Stimulated activated memory B cell treated with anti-CD40 and anti-IgM and Interleukin-4, amounts not matched to agents 10 μg/mL and 1 μg/mL and 100 μg/mL, for 72 hours (primary cell): Measurements from ENCODE around the gene MOSMO.
"Not testable (repeated sequence)": the region's sequence is repeated elsewhere in the genome, so short reads cannot be mapped to it uniquely, and the experiment has no call there.

Experiments used
- ATAC-seq: fragments of 150-1000 bp; cut with Tn5 transposase; 2 replicates; pipeline ENCODE4 v1.10.0; 2021
- H3K27ac Mint-ChIP-seq: one replicate; pipeline ENCODE4 v1.8.0; 2022; ENCODE audit warnings: mild to moderate bottlenecking, mixed read lengths
- H3K27me3 Mint-ChIP-seq: one replicate; pipeline ENCODE4 v1.8.0; 2022; ENCODE audit warnings: mixed read lengths
- H3K36me3 Mint-ChIP-seq: one replicate; pipeline ENCODE4 v1.8.0; 2022; ENCODE audit warnings: mixed read lengths
- H3K4me1 Mint-ChIP-seq: one replicate; pipeline ENCODE4 v1.8.0; 2022; ENCODE audit warnings: mixed read lengths
- H3K4me3 Mint-ChIP-seq: one replicate; pipeline ENCODE4 v1.8.0; 2022; ENCODE audit warnings: mild to moderate bottlenecking, moderate library complexity, mixed read lengths
- H3K9me3 Mint-ChIP-seq: one replicate; pipeline ENCODE4 v1.8.0; 2022; ENCODE audit warnings: mixed read lengths

The MOSMO gene

GRCh38 chr16:22014271-22014873, 6.5 kb downstream of the MOSMO start:
- no peak overlapping the region for H3K27ac Mint-ChIP-seq
- ATAC-seq: peak; percentile 93
- peaks cover 6% of the 10 kb centered on the region for H3K36me3 Mint-ChIP-seq
- no peaks in the 10 kb centered on the region for H3K9me3 Mint-ChIP-seq
- no peak overlapping the region for H3K4me3 Mint-ChIP-seq
- H3K27me3 Mint-ChIP-seq: no peaks in the 10 kb centered on the region
- peaks cover 66% of the 10 kb centered on the region for H3K4me1 Mint-ChIP-seq

GRCh38 chr16:22016927-22017326, 9.0 kb downstream of the MOSMO start:
- no peaks in the 10 kb centered on the region for H3K9me3 Mint-ChIP-seq
- H3K4me3 Mint-ChIP-seq: no peak overlapping the region
- no peaks in the 10 kb centered on the region for H3K27me3 Mint-ChIP-seq
- H3K4me1 Mint-ChIP-seq: peaks cover 46% of the 10 kb centered on the region
- no peak for ATAC-seq
- H3K36me3 Mint-ChIP-seq: no peaks in the 10 kb centered on the region
- no peak overlapping the region for H3K27ac Mint-ChIP-seq

GRCh38 chr16:22018559-22018958, 10.6 kb downstream of the MOSMO start:
- Mint-ChIP-seq H3K4me1 (peaks cover 34% of the 10 kb centered on the region), H3K4me3 (no peak overlapping the region), H3K27ac (no peak overlapping the region), H3K27me3 (no peaks in the 10 kb centered on the region), H3K9me3 (no peaks in the 10 kb centered on the region), H3K36me3 (no peaks in the 10 kb centered on the region)
- no peak for ATAC-seq

DNA sequence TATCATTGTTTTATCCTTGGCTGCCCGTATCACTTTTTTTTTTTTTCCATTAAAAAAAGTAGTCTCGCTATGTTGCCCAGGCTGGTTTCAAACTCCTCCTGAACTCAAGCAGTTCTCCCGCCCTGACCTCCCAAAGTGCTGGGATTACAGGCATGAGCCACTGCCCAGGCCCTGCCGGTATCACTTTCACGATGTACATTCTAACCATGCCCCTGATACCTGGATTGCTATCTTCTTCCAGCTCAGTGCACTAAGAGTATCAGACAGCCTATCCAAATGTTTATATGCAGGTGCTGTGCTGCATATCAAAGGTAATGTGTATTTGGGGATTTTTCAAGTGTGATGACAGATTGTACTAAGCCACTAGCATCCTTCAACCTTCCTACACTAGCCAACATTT, 14.2 kb downstream of the MOSMO start:
- H3K27me3 Mint-ChIP-seq: no peaks in the 10 kb centered on the region
- peaks cover 25% of the 10 kb centered on the region for H3K4me1 Mint-ChIP-seq
- no peaks in the 10 kb centered on the region for H3K36me3 Mint-ChIP-seq
- H3K9me3 Mint-ChIP-seq: no peaks in the 10 kb centered on the region
- no peak overlapping the region for H3K4me3 Mint-ChIP-seq
- ATAC-seq: no peak
- no peak overlapping the region for H3K27ac Mint-ChIP-seq

GRCh38 chr16:22023505-22023904, 15.6 kb downstream of the MOSMO start:
- no peak overlapping the region for H3K4me3 Mint-ChIP-seq
- ATAC-seq: no peak
- peaks cover 33% of the 10 kb centered on the region for H3K4me1 Mint-ChIP-seq
- no peaks in the 10 kb centered on the region for H3K27me3 Mint-ChIP-seq
- H3K36me3 Mint-ChIP-seq: peaks cover 2% of the 10 kb centered on the region
- no peaks in the 10 kb centered on the region for H3K9me3 Mint-ChIP-seq
- H3K27ac Mint-ChIP-seq: no peak overlapping the region

GRCh38 chr16:22024785-22025184, 16.9 kb downstream of the MOSMO start:
- ATAC-seq, H3K9me3 Mint-ChIP-seq, H3K4me3 Mint-ChIP-seq, H3K36me3 Mint-ChIP-seq, H3K27me3 Mint-ChIP-seq, H3K27ac Mint-ChIP-seq: not testable (repeated sequence)
- peaks cover 36% of the 10 kb centered on the region for H3K4me1 Mint-ChIP-seq

GRCh38 chr16:22027633-22028032, 19.7 kb downstream of the MOSMO start:
- no peak for ATAC-seq
- no peak overlapping the region for H3K4me3 Mint-ChIP-seq
- H3K9me3 Mint-ChIP-seq: no peaks in the 10 kb centered on the region
- peaks cover 38% of the 10 kb centered on the region for H3K4me1 Mint-ChIP-seq
- H3K27me3 Mint-ChIP-seq: no peaks in the 10 kb centered on the region
- peaks cover 37% of the 10 kb centered on the region for H3K36me3 Mint-ChIP-seq
- no peak overlapping the region for H3K27ac Mint-ChIP-seq

- no peaks in the 10 kb centered on the region for H3K9me3 Mint-ChIP-seq
- H3K4me3 Mint-ChIP-seq: no peak overlapping the region
- peaks cover 40% of the 10 kb centered on the region for H3K4me1 Mint-ChIP-seq
- no peak overlapping the region for H3K27ac Mint-ChIP-seq
- H3K27me3 Mint-ChIP-seq: no peaks in the 10 kb centered on the region
- peaks cover 42% of the 10 kb centered on the region for H3K36me3 Mint-ChIP-seq
- ATAC-seq: no peak
These were observed 21.7 kb downstream of the MOSMO start for GRCh38 chr16:22029632-22030031.

DNA sequence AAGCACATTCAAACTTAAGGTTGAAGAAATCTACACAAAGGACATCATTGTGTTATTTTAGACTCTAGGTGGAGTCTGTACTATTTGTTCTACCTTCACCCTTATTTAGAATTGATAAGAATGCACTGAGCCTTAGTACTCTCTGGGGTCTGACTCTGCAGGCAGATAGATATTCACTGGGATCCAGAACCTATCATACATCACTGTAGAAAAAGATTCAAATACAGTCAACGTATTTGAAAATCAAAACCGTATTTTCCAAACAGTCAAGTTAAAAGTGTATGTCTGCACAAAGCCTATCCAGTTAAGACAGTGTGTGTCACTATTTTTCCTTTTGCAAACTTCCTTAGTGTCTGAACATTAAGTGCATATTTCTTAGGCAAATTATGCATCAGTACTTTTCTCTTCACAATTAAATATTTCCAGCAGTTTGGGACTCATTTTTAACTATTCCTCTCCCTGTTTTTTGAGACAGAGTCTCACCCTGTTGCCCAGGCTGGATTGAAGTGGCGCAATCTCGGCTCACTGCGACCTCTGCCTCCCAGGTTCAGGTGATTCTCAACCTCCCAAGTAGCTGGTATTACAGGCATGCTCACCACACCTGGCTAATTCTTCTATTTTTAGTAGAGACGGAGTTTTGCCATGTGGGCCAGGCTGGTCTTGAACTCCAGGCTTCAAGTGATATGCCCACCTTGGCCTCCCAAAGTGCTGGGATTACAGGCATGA, 22.3 kb downstream of the MOSMO start:
- Mint-ChIP-seq H3K27me3 (no peaks in the 10 kb centered on the region), H3K4me1 (peaks cover 46% of the 10 kb centered on the region), H3K9me3 (no peaks in the 10 kb centered on the region), H3K36me3 (peaks cover 42% of the 10 kb centered on the region), H3K4me3 (no peak overlapping the region), H3K27ac (no peak overlapping the region)
- ATAC-seq: no peak

DNA sequence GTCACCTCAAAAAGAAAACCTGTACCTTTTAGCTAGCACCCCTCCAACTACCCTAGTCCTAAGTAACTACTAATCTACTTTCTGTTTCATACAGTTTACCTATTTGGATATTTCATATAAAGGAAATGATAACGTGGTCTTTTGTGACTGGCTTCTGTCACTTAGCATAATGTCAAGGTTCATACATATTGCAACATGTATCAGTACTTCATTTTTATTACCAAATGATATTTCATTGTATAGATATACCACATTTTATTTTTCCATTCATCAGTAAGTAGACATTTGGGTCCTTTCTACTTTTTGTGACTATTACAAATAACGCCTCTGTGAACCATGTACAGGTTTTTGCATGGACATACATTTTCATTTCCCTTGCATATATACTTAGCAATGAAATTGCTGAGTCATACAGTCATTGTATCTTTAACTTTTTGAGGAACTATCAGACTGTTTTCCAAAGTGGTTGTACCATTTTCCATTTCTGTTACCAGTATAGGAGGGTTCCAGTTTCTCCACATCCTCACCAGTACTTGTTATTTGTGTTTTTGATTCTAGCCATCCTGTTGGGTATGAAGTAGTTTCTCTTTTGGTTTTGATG, 23.7 kb downstream of the MOSMO start:
- Mint-ChIP-seq H3K4me1 (peaks cover 40% of the 10 kb centered on the region), H3K27ac (no peak overlapping the region), H3K4me3 (no peak overlapping the region), H3K9me3 (no peaks in the 10 kb centered on the region), H3K27me3 (no peaks in the 10 kb centered on the region), H3K36me3 (peaks cover 43% of the 10 kb centered on the region)
- ATAC-seq: no peak

DNA sequence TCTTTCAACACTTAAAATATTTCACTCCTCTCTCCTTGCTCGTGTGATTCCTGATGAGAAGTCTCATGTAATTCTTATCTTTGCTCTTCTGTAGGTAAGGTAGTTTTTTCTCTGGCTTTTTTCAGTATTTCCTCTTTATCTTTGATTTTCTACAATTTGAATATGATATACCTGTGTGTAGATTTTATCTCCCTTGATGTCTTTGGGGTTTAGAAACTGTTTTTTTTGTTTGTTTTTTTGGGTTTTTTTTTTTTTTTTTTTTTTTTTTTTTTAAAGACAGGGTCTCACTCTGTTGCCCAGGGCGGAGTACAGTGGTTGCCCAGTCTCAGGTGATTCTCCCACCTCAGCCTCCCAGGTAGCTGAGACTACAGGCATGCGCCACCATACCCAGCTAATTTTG, 26.6 kb downstream of the MOSMO start:
- peak overlapping the region; percentile 52 for H3K27ac Mint-ChIP-seq
- H3K4me3 Mint-ChIP-seq: no peak overlapping the region
- peaks cover 55% of the 10 kb centered on the region for H3K36me3 Mint-ChIP-seq
- peaks cover 22% of the 10 kb centered on the region for H3K4me1 Mint-ChIP-seq
- H3K27me3 Mint-ChIP-seq: no peaks in the 10 kb centered on the region
- ATAC-seq: no peak
- H3K9me3 Mint-ChIP-seq: no peaks in the 10 kb centered on the region

DNA sequence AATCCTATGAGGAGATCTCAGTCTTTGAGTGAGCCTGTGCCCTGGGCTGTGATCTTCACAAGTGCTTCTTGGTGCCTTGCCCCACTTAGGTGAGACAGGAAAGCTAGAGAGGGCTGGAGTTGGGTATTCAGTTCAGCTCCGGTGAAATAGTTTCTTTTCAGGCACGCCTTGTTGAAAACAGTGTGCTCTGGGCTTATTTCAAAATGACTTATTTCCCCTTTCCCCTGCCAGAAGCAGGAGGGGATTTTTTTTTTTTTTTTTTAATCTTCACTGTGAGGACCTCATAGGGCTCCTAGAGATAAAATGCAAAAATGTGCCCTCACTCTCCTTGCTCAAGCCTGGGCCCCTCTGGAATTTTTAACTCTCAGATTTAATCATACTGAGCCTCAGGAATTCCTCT, 27.2 kb downstream of the MOSMO start:
- Mint-ChIP-seq H3K27ac (peak overlapping the region; percentile 52), H3K4me3 (peak overlapping the region; percentile 10), H3K36me3 (peaks cover 49% of the 10 kb centered on the region), H3K9me3 (no peaks in the 10 kb centered on the region), H3K27me3 (no peaks in the 10 kb centered on the region), H3K4me1 (peaks cover 22% of the 10 kb centered on the region)
- peak; percentile 68 for ATAC-seq

DNA sequence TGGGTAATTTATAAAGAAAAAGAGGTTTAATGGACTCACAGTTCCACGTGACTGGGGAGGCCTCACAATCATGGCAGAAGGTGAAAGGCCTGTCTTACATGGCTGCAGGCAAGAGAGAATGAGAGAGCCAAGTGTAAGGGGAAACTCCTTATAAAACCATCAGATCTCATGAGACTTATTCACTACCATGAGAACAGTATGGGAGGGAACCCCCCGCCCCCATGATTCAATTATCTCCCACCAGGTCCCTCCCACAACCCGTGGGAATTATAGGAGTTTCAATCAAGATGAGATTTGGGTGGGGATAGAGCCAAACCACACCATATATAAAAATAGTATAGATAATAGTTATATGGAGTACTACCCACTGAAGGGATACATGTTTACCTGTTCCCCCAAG, 36.0 kb downstream of the MOSMO start:
- ATAC-seq, H3K9me3 Mint-ChIP-seq, H3K4me3 Mint-ChIP-seq, H3K36me3 Mint-ChIP-seq, H3K4me1 Mint-ChIP-seq, H3K27ac Mint-ChIP-seq, H3K27me3 Mint-ChIP-seq: not testable (repeated sequence)

- H3K36me3 Mint-ChIP-seq, H3K27me3 Mint-ChIP-seq, H3K9me3 Mint-ChIP-seq: not testable (repeated sequence)
These were observed 38.0 kb downstream of the MOSMO start for GRCh38 chr16:22045888-22046287.

GRCh38 chr16:22050963-22051362, 43.1 kb downstream of the MOSMO start:
- H3K4me3 Mint-ChIP-seq: no peak overlapping the region
- no peak for ATAC-seq
- no peaks in the 10 kb centered on the region for H3K27me3 Mint-ChIP-seq
- H3K27ac Mint-ChIP-seq: no peak overlapping the region
- peaks cover 14% of the 10 kb centered on the region for H3K36me3 Mint-ChIP-seq
- H3K9me3 Mint-ChIP-seq: no peaks in the 10 kb centered on the region
- H3K4me1 Mint-ChIP-seq: peaks cover 19% of the 10 kb centered on the region

More at GRCh38 chr16:22045888-22046287, 38.0 kb downstream of the MOSMO start:
- H3K4me1 Mint-ChIP-seq, H3K27ac Mint-ChIP-seq, H3K4me3 Mint-ChIP-seq, ATAC-seq: not testable (repeated sequence)

DNA sequence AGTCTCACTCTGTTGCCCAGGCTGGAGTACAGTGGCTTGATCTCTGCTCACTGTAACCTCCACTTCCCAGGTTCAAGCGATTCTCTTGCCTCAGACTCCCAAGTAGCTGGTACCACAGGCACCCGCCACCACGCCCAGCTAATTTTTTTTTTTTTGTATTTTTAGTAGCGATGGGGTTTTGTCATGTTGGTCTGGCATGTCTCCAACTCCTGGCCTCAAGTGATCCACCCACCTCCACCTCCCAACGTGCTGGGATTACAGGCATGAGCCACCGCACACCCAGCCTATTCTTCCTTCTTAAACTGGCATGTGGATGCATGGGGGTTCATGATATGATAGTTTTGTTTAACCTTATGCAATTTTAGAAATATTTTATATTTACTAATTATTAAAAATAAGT, 45.1 kb downstream of the MOSMO start:
- Mint-ChIP-seq H3K4me3 (no peak overlapping the region), H3K27ac (no peak overlapping the region), H3K27me3 (no peaks in the 10 kb centered on the region), H3K36me3 (peaks cover 22% of the 10 kb centered on the region), H3K9me3 (no peaks in the 10 kb centered on the region), H3K4me1 (peaks cover 19% of the 10 kb centered on the region)
- no peak for ATAC-seq
